ENCODE measurements around the gene SLC25A36. TPM values are rescaled to one million over a fixed set of nuclear protein-coding genes. Genes with fewer than 3 reads are reported as not detected.
A peak's percentile ranks its signal among the peaks of the same experiment; 100 is the strongest.

The SLC25A36 gene
- total RNA-seq: 100 to 1,000 TPM in 1 of 2 donors, 10 to 100 TPM in 1; 82.6 to 101 TPM
- 112 TPM for polyA plus RNA-seq (2013, experiment 1 of 2)
- polyA plus RNA-seq (2013, experiment 2 of 2): 104 TPM
- long read RNA-seq, experiment 1, partial matches to known transcripts: 3 of 23 reads
- long read RNA-seq, experiment 1, other reads (novel, unspliced or antisense): 15 of 23 reads
- long read RNA-seq, experiment 2, full-length matches to known transcripts: 49 of 100 reads
- long read RNA-seq, experiment 2, partial matches to known transcripts: 22 of 100 reads
- long read RNA-seq, experiment 2, other reads (novel, unspliced or antisense): 29 of 100 reads
- long read RNA-seq, experiment 3, full-length matches to known transcripts: 56 of 130 reads
- long read RNA-seq, experiment 3, partial matches to known transcripts: 28 of 130 reads
- long read RNA-seq, experiment 3, other reads (novel, unspliced or antisense): 46 of 130 reads
- long read RNA-seq, experiment 4, partial matches to known transcripts: 0 of 37 reads
- long read RNA-seq, experiment 4, other reads (novel, unspliced or antisense): 27 of 37 reads

DNA sequence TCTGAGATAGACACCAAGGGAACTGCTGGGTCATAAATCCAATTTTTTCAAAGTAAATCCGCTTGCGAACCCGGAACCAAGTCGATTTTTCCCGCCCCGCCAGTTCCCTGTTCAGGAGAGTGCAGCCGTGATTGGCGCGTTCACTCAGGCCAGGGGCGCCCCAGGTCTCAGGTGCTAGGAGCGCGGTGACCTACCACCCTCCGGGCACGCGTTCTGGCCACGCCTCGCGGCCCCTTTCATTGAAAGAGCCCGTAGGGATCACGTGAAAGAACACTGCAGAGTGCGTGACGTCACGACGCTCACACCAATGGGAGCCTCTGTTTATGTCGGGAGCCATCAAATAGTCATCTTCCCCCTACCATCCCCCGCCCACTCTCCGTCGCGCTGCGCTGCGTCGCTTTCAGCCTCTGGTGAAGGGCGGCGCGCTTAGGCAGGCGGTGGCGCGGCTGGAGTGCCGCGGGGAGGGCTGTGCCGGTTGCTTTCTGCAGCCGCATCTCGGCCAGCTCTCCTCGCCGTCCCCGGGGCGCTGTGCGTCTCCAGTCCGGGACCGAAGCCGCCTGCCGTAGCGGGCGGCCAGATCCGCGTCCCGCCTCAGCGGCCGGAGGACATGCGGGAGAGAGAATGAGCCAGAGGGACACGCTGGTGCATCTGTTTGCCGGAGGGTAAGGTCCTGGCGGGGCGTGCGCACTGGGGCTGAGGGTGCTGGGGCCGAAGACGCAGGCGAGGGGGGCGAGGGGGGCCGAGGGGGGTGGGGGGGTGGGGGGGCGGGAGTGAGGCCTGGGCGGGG is at the start of gene SLC25A36:
SLC25A36 (plus strand) TSS at position 403 of the 787 bp plus-strand sequence; CDS start at position 622, 219 bp downstream.
- Histone ChIP-seq H3K9ac (ENCODE audit: extremely low read depth, low read length, poor library complexity, severe bottlenecking) (peak within 1 kb of the TSS; percentile 90), H3K9me3 (ENCODE audit: control insufficient read depth, low read length) (no peaks in the 10 kb centered on the region), H3K4me1 (ENCODE audit: control insufficient read depth, insufficient read depth, low read length) (peaks cover 4% of the 10 kb centered on the region), H3K4me3 (ENCODE audit: low read length) (peak within 1 kb of the TSS; percentile 95), H3K36me3 (ENCODE audit: control insufficient read depth, insufficient read depth, low read length) (no peaks in the 10 kb centered on the region), H3K27ac (ENCODE audit: low read depth, low read length) (peak within 1 kb of the TSS; percentile 97), H3K27me3 (ENCODE audit: control insufficient read depth, insufficient read depth, low read length, poor library complexity, severe bottlenecking) (no peaks in the 10 kb centered on the region)
- Mint-ChIP-seq H3K36me3 (ENCODE audit: low read depth) (no peaks in the 10 kb centered on the region), H3K4me1 (peaks cover 26% of the 10 kb centered on the region), H3K4me3 (peak within 1 kb of the TSS; percentile 94), H3K27ac (peak within 1 kb of the TSS; percentile 100), H3K27me3 (ENCODE audit: insufficient read depth) (peaks cover 4% of the 10 kb centered on the region), H3K9me3 (peaks cover 5% of the 10 kb centered on the region)
- WGBS, 2 experiments (ENCODE audit: insufficient coverage in 1 of 2, insufficient read length in 1 of 2): 0 to 1% methylated on average over 20 to 62 of the region's 72 CpGs
- peak; percentile 99 for DNase-seq
- TF ChIP-seq CTCF (conservative IDR thresholded peaks at IDR 0.05): no peak

DNA sequence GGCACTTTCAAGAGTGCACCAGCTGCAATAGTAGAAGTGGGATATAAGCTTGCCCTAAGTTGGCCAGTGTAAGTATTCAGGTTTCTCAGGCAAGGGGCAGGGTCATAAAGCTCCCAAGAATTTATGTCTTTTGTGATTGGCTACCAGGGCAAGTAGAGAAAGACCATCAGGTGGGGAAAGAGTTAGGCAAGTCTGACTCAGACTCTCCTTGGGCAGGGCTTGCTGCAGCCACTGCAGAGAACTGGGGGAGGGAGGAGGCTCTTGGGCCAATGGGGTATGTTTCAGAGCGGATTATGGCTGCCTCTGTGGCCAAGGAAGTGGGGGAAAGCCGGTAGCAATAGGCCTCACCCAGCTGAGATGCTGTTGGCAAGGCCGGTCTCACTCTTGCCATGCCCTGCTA is 44.6 kb upstream of the SLC25A36 start:
- no peaks in the 10 kb centered on the region for H3K27me3 ChIP-seq (ENCODE audit: control insufficient read depth, insufficient read depth, low read length, poor library complexity, severe bottlenecking)
- Mint-ChIP-seq H3K9me3 (no peaks in the 10 kb centered on the region), H3K27me3 (ENCODE audit: insufficient read depth) (peaks cover 21% of the 10 kb centered on the region)

More for the DNA sequence above, 44.6 kb upstream of the SLC25A36 start:
- Mint-ChIP-seq H3K4me3 (no peak overlapping the region), H3K27ac (no peak overlapping the region), H3K4me1 (peaks cover 20% of the 10 kb centered on the region), H3K36me3 (ENCODE audit: low read depth) (no peaks in the 10 kb centered on the region)
- no peak overlapping the region for H3K9ac ChIP-seq (ENCODE audit: extremely low read depth, low read length, poor library complexity, severe bottlenecking)
- DNase-seq: no peak
- 55% methylated on average over 3 of the region's 3 CpGs; no CpG with 5 or more reads in 1 of the 2 experiments for WGBS, 2 experiments (ENCODE audit: insufficient coverage in 1 of 2, insufficient read length in 1 of 2)
- H3K4me3 ChIP-seq (ENCODE audit: low read length): no peak overlapping the region
- no peaks in the 10 kb centered on the region for H3K36me3 ChIP-seq (ENCODE audit: control insufficient read depth, insufficient read depth, low read length)
- no peaks in the 10 kb centered on the region for H3K4me1 ChIP-seq (ENCODE audit: control insufficient read depth, insufficient read depth, low read length)
- no peak overlapping the region for H3K27ac ChIP-seq (ENCODE audit: low read depth, low read length)
- TF ChIP-seq CTCF (conservative IDR thresholded peaks at IDR 0.05): no peak
- H3K9me3 ChIP-seq (ENCODE audit: control insufficient read depth, low read length): no peaks in the 10 kb centered on the region
